GM23248 (cell line): Measurements from ENCODE around the gene SLMAP.

Source experiments
- EZH2 ChIP-seq: fragments of 200-600 bp; sonication (generic); IDR thresholded peaks from 2 replicates; pipeline ENCODE4 v1.6.1; 2018; ENCODE audit warnings: antibody characterized with exemption, mild to moderate bottlenecking; ENCODE audit not compliant: insufficient read depth, poor library complexity, severe bottlenecking
- EZH2phosphoT487 ChIP-seq: fragments of 200-600 bp; sonication (generic); IDR thresholded peaks from 2 replicates; pipeline ENCODE4 v1.6.1; 2018; ENCODE audit warnings: antibody characterized with exemption, moderate library complexity, mild to moderate bottlenecking, low read depth; ENCODE audit not compliant: insufficient read depth

GRCh38 chr3:57864853-57865252, 108.7 kb downstream of the SLMAP start:
- TF ChIP-seq EZH2phosphoT487 (no peak), EZH2 (no peak)
